GM18526 (cell line): ENCODE results near the gene ATRNL1.

Experiments
- POLR2A ChIP-seq: IDR thresholded peaks from 3 replicates; pipeline ENCODE4 v1.6.1; 2011; ENCODE audit not compliant: insufficient read length; ENCODE audit errors: extremely low read depth

Gene ATRNL1

DNA sequence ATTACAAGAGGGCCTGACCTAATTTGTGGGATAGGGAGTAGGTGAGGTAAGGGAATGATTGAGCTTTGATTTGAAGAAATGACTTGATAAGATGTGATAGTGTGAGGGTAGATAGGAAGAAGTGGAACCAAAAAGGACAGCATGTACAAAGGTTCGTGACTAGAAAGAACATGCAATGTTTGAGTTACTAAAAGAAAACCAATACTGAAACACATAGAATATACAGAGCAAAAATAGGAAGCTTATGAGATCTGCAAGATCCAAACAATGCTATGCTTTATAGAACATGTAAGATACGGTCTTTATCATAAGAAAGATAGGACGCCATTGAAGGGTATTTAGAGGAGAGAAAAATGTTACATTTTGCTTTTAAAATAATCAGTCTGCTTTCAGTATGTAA, 343.8 kb downstream of the ATRNL1 start:
- TF ChIP-seq POLR2A = no peak

DNA sequence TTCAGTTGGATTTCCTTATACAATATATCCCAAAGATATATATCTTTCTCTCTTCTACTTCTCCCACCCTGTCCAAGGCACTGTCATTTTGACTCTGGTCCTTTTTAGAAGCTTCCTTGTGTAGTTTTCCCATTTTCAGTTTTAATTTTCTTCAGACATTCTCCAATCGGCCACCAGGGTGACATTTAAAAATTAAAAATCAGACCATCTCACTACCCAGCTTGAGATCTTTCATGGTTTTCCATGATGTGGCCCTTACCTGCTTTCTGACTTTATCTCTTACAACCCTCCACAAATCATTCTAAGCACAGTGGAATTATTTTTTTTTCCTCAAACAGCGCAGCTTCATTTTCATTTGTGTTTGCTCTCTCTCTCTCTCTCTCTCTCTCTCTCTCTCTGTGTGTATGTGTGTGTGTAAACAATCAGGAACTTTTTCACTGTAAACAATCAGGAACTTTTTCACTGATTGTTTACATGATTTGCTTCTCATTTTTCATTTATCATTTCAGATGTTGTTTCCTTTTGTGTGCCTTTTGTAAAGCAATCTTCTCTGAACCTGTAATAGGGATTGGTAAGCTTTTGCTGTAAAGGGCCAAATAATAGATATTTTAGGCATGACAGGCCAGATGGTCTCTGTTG, 348.9 kb downstream of the ATRNL1 start:
- TF ChIP-seq POLR2A = no peak

DNA sequence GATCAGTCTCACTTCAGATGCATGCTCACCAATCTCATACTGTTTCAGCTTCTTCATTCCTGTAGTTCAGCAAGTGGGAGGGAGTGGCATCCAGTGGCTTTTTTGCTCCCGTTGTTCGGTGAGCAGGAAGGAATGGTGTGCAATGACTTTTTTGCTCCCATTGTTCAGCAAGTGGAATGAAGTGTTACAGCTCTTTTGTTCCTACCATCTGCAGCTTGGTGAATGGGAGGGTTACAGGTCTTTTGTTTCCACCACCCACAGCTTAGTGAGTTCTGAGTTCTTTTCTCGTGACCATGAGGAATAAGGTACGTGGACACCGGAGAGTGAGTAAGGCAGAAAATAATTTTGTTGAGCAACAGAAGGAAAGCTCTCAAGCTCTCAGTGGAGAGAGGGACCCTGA, 363.6 kb downstream of the ATRNL1 start:
- TF ChIP-seq POLR2A = no peak

DNA sequence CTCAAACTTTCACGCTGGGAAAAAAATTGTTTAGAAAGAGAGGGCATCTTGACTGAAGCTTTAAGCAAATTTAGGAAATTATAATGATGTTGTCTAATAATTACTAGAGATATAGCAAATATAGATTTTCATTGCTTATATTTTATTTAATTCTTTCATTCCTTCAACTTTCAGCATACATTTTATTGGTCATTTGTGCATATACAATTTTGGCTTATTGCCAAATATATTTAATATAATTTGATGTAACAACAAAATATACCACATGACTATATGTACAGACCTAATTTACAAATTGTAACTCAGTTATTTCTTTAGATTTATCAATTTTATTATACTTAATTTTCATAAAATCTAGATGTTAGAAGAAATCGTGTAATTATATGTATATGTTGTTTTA, 390.1 kb downstream of the ATRNL1 start:
- TF ChIP-seq POLR2A = no peak

DNA sequence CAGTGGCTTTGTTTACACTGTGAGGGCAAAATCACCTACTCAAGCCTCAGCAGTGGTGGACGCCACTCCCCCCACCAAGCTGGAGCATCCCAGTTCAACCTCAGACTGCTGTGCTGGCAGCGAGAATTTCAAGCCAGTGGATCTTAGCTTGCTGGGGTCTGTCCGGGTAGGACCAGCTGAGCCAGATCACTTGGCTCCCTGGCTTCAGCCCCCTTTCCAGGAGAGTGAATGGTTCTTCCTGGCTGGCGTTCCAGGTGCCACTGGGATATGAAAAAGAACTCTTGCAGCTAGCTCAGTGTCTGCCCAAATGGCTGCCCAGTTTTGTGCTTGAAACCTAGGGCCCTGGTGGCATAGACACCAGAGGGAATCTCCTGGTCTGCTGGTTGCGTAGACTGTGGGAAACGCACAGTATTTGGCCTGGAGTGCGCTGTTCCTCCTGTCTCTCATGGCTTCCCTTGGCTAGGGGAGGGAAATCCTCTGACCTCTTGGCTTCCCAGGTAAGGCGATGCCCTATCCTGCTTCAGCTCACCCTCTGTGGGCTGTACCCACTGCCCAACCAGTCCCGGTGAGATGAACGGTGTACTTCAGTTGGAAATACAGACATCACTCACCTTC, 398.5 kb downstream of the ATRNL1 start:
- no peak for TF ChIP-seq POLR2A

DNA sequence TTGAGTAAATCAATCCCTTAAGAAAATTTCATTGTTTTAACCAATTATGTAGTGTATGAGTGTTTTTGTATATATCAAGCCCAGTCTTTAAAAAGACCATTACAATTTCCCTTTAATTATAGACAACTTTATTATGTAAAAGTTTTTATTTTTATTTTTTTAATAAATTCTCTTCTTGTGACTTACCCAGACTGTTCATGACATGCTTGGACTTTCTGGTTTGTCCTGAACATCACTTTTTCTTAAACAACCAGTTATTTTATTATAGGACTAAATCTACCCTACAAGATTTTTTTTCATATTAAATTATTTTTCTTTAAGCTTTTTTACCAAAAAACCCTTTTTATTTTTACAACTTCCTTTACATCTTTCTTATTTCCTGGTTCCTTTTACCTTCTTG, 410.4 kb downstream of the ATRNL1 start:
- TF ChIP-seq POLR2A = no peak

DNA sequence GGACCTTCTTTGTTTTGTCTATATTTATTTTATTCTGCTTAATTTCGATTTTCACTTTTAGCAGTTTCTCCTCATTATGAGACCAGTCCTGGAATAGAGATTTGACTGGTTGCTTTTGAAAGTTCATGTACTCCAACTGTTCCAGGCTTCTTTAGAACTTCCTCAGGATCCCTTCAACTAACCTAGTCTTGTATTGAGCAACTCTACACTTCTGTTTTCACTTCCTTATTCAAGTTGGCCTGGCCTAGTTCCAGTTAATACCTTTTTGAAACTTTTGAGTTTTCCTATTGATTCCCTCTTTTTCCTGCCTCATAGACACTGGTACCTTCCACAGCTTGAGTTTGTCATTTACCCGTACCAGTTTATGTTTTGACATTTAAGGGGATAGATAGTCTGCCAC, 421.7 kb downstream of the ATRNL1 start:
- no peak for TF ChIP-seq POLR2A

DNA sequence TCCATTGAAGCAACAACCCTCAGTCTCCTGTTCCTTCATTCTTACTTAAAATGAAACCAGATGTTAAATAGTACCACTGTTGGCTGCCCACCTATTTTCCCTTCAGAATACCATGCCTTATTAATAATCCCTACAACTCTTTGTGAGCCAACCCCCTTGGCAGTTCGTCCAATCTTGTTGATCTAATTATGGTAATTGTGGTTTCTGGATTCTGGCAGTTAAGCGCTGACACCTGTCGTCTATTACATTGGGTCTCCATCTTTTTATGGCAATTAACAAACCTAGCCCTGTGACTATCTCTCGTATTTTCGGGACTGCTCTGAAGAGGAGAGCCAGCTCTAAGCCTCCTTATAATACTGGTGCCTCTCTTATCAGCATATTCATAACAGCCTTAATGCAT, 432.0 kb downstream of the ATRNL1 start:
- TF ChIP-seq POLR2A = no peak

DNA sequence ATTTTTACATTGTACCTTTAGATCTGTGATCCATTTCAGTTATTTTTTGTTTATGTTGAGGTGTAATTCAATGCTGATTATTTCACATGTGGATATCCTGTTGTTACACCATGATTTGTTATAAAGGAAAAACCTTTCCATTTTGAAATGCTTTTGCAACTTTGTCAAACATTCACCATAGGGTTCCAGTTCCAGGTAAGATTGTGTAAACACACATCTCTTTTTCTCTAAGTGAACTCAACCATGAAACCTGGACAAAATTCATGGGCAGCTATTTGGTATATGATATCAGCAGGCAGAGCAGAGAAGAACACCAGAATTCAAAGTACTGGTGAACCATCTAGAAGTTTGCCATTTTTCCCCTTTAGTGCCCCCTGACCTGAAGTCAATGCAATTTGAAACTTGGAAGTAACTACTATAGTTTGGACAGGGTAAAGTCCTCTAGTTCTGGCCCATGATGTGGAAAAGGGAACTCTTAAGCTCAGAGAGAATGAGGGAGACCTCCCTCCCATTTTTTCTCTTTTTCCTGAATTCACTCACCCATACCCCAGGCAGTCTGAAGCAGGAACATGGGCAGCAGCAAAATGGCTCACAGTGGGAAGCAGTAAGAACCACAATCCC, 446.1 kb downstream of the ATRNL1 start:
- TF ChIP-seq POLR2A = no peak

DNA sequence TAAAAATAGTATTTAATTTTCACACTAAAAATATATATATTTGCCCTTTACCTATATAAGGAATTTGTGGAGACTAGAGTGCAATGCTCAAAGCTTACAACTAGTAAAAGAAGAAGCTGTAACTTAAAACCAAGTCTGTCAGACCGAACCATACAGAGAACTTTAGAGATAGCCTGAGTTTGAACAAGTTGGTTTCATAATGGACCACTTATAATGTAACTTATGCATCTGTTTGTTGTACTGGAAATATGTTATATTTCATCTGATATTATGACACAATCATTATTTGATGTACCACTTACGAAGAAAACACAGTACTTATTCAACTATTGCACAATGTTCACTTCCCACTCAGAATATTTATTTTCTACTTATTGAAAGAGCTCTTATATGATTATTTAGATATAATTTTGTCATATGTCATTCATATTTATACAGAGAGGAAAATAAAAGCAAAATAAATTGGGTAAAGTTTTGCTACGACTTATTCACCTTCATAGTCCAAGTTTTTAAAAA, 462.8 kb downstream of the ATRNL1 start:
- no peak for TF ChIP-seq POLR2A

DNA sequence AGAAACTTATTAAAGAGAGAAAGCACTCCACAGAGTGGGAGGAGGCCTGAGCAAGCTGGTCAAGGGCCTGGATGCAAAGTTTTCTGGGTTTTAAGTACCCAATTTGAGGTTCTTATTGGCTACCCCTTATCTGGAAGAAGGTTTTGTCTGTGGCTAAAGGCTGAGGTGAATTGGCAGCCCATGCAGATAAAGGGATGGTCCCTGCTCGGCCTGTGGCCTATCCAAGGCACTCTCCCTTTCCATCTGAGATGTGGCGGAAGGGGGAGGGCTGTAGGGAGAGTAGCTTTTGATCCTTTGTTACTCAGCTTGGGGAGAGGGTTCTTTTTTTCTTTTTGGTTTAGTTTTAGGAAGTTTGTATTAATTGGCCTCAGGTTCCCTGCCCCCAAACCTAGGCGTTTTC, 465.1 kb downstream of the ATRNL1 start:
- TF ChIP-seq POLR2A = no peak

DNA sequence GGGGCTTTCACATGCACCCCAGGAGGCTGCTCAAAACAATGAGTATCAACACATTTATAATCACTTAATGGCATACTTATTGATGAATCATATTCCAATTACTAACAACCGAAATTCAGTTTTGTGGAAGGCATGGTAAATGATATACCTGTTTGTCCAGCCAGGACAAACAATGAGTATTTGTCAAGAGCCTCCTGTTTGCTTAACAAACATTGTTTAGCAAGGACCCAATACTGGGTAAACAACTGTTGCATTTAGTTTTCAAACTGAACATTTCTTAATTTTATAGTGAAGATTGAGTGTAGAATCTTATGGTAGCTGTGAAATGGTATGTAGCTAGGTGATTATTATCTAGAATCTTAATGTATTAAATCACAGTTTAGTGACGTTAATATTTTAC, 473.7 kb downstream of the ATRNL1 start:
- no peak for TF ChIP-seq POLR2A

DNA sequence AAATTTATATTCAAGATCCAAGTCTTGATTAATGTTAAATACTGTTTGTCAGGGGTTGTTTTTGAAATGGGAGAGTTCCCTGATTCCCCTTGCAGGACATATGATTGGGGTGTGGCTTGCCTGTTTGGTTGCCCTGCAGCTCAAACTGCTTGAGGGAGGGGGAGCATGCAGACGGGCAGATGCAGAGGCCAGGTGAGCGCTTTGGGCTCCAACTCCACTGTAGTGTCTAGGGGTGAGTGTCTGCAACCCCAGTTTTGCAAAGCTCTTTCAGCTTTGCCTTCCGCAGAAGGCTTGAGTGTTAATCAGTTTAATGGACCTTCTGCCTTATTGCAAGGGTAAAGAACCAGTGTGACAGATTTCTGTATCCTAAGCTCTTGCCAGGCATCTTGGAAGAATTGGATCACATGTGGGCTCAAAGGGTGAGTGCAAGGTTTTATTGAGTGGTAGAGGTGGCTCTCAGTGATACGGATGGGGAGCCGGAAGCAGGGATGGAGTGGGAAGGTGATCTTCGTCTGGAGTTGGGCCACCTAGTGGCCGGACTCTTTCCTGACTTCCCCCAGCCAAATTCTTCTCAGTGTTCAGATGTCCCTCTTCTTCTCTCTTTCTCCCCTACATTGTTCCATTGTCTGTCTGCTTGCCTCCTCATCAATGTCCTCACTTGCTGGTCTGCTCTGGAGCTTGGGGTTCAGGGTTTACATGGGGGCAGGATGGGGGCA, 479.7 kb downstream of the ATRNL1 start:
- TF ChIP-seq POLR2A = no peak

DNA sequence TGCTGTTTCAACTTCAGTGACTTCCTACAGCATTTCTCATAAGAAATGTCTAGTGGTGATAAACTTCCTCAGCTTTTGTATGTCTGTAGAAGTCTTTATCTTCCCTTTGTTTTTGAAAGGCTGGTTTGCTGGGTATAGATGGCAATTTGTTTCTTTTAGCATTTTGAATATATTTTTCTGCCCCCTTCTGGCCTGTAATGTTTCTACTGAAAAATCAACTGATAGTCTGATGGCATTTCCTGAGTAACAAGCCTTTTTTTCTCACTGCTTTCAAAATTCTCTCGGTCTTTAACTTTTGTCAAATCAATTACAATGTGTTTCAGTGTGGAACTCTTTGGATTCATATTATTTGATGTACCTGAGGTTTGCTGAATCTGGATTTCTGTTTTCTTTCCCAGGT, 487.1 kb downstream of the ATRNL1 start:
- no peak for TF ChIP-seq POLR2A

DNA sequence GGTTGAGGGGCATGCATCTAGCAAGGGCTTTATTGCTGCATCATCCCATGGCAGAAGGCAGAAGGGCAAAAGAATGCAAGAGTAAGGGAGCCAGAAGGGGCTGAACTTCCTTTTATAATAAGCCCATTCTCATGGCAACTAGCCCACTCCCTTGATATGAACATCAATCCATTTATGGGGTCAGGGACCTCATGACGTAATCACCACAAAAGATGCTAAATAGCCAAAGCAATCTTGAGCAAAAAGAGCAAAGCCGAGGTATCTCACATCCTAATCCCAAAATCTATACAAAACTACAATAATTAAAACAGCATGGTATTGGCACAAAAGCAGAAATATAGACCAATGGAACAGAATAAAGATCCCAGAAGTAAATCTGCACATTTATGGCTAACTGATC, 499.9 kb downstream of the ATRNL1 start:
- TF ChIP-seq POLR2A = no peak

DNA sequence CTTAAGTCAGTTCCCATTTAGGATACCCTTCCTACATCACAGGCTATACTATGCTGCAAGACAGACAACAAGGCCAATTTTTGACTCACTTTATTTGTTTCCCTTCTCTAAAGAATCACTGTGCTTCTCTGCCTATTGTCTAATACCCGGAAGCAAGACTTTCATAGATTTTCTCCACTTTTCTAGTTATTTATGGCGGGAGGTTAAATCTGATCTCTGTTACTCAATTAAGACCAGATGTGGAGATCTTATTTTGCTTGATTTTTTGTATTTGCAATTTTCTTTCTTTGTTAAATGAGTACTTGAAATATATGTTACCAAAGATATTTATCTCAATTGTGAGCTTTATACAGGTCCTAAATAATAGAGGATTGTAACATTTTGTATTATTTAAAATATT, 511.5 kb downstream of the ATRNL1 start:
- TF ChIP-seq POLR2A = no peak

DNA sequence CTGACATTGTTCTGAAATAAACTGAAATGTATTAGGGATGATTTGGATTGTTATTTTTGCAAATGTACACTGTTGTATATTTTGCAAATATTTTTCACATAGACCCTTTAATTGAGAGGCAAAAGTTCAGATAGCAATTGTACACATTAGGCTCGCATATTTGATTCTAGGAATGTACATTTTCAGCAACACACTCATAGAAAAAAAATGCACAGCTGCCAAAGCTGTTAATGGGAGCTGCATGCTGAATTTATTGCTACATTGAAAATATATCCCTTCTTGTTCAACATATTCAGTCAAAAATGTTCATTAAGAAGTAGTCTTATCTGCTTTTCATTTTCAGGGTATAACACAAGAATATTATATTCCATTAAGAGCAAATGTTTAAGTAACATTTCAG, 512.9 kb downstream of the ATRNL1 start:
- TF ChIP-seq POLR2A = no peak

DNA sequence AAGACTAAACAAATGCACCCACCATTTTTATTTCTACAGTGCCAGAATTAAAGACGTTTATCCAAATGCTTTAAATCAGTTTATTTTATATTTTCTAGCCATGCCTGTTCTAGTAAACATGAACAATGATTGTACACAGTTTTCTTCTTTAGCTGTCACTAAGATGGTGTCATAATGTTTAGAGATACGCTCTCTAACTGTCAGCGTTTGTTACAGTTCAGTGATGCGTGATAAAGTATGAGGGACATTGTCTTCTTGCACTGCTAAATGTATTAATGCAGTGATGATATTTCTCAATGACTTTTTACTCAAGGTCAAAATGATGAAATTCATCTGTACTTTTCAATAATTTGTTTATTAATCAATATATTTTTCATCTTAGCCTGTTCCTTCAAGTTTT, 513.6 kb downstream of the ATRNL1 start:
- TF ChIP-seq POLR2A = no peak
